ENCODE results near the gene LEMD1.
"Not testable (repeated sequence)": the region's sequence is repeated elsewhere in the genome, so short reads cannot be mapped to it uniquely, and the experiment has no call there.

LEMD1 gene

GRCh38 chr1:205376739-205377138 lies 45.1 kb downstream of the LEMD1 start:
- no peak for DNase-seq

GRCh38 chr1:205375835-205376545 lies 45.9 kb downstream of the LEMD1 start:
- peak; percentile 38 for DNase-seq

- no peak for DNase-seq
Measured at GRCh38 chr1:205374210-205375078, 47.4 kb downstream of the LEMD1 start.

GRCh38 chr1:205373798-205374175 lies 48.1 kb downstream of the LEMD1 start:
- no peak for DNase-seq

DNA sequence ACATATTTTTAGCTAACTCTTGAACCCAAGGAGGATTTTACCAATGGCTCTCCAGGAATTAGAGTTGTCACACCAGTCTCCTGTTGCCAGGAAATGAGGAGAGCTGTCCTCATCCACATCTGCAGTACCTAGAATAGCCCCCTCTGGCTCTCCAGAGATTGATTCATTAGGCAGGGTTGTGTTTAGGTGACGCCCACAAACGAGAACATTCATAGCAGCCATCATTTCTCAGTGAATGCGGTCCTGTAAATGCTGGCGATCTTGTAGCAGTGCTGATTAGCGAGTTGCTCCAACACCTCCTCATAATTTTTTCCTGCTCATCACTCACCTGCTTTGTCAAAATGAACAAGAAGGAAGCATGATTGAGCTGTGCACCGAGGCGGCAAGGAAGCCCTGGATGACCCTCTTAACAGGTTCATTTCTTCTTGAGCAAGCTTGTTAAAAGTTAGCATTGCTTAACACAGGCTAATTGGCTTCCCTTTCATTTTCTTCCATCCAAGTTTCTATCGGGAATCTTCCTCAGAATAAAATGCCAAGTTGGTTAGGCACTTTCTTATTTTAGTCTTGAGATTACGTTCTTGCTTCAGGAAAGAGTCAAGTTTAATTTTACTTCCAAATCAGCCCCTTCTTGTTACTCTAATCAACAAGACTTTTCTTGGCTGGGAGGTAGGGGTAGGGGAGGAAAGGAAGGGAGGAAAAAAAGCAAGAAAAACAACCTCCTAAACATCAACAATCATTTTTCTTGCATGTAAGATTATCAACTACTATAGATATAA lies 48.6 kb downstream of the LEMD1 start:
- no peak for DNase-seq

- no peak for DNase-seq
Measured at GRCh38 chr1:205371871-205372660, 49.8 kb downstream of the LEMD1 start.

DNA sequence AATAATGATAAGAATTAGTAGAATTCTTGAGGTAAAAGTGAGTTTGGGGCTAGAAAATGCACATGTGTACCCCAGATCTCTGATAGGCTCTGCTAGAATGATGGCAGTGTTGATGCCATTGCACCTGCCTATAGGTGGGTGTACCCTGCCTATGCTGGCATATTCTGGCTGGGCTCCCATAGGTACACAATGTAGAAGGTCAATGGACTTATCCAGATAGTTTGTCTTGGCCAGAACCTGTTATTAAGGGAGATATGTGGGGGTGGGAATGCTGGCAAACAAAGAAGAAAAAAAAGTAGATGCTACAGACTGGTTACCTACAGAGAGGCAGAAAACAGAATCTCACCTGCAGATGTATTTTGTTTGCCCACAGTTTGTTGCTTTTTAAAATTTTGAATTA lies 51.1 kb downstream of the LEMD1 start:
- DNase-seq, result no peak

DNA sequence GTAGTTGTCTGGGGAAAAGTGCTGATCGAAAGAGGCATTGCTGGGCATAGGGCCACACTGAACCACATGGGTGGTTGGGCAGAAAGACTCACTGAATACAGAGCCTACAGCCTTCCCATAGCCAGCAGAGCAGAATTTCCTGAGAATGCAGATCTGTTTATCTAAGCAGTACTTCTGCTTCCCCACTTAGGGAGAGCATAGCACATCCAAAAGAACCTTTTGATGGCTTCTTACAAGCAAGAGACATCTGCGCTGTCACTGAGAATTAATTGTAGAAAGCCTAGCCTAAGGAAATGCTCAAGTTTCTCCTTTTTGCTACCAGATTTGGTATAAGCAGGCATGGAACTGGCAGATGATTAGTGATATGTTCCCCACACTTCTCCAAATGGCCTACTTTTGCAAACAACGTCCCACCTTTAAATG lies 52.1 kb downstream of the LEMD1 start:
- DNase-seq, result no peak

DNA sequence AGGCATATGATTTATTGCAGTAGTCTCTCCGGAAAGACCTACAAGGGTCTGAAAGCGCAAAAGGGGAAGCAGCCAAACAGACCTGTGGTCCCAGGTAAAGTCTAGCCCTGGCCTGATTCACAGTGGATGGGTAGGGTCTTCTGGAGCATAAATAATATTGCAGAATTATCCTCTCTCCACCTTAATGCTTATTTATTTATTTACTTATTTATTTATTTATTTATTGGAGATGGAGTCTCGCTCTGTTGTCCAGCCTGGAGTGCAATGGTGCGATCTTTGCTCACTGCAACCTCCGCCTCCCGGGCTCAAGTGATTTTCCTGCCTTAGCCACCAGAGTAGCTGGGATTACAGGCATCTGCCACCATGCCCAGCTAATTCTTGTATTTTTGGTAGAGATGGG lies 53.4 kb downstream of the LEMD1 start:
- DNase-seq, result no peak

GRCh38 chr1:205365945-205366463 lies 55.9 kb downstream of the LEMD1 start:
- no peak for DNase-seq

DNA sequence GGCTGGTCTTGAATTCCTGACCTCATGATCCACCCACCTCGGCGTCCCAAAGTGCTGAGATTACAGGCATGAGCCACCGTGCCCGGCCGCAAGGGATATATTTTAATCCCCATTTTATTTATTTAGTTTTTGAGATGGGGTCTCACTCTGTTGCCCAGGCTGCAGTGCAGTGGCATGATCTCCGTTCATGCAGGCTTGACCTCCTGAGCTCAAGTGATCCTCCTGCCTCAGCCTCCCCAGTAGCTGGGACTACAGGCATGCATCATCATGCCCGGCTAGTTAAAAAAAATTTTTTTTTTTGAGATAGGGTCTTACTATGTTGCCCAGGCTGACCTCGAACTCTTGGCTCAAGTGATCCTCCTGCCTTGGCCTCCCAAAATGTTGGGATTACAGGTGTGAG lies 56.8 kb downstream of the LEMD1 start:
- not testable (repeated sequence) for DNase-seq

DNA sequence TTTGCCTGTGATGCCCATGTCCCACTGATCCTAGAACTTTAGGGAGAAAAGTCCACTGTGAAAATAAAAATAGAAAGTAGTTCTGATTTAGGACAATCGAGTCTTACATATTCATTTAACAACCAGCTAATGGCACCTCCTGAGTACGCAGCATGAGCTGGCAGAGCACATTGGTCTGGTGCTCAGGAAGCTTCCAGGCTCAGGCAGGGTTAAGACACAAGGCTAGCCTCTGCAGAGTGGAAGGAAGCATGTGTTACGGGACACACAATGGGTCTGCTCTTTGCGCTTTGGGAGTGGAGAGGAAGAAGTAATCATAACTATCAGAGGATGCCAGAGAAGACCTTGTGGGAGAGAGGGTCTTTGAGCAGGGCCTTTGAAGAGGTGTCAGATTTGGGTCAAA lies 61.0 kb downstream of the LEMD1 start:
- no peak for DNase-seq

GRCh38 chr1:205359771-205360565 lies 61.9 kb downstream of the LEMD1 start:
- no peak for DNase-seq

DNA sequence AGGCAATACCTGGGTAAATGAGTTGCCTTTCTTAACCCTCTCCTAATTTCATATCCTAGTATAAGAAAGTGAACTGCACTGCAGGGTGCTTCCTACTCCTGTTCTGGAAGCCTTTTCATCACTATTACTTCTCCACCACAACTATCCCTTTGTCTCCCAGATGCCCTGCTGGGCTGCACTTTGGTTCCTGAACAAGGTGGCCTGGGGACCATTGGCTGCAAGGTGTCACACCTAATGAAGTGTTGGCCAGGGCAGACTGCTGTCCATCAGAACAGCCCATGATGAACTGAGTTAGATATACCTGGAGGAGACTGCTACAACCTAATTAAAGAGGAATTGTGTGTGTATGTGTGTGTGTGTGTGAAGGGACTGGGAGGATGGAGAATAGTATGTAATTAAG lies 63.3 kb downstream of the LEMD1 start:
- DNase-seq, result no peak

GRCh38 chr1:205357567-205357966 lies 64.3 kb downstream of the LEMD1 start:
- no peak for DNase-seq

DNA sequence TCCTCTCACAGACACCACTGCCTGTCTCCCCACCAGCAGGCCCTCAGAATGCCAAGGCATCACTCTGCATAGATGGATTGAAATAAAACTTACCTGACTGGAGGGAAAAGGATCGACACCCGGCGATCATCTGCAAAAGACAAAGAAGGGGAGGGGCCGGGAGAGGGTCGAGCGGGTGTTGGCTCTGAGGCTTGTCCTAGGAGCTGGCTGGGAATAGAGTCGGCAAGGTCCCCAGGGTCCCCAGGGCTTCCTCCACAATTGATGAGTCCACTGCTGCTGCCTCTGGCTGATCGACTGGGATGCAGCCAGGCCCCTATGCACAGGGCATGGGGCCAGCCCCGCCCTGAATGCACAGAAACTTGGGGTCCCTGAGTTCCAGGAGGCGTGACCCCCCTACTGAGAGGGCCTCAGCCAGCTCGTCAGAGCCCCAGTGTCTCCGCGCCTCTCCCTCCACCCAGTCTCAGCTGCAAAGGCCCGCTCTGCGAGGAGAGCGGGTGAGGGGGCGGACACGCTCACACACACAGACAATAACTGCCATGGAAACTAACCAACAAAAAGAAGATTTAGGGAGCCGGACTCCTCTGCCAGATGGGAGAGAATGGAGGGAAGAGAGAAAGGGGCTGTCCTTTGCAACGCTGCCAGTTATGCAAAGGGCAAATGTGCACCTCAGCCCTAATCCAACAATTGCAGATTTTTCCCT lies 65.3 kb downstream of the LEMD1 start, which contains the start of gene KLHDC8A:
Gene KLHDC8A, minus strand, starts transcription at position 483 of the 700 bp plus-strand sequence. CDS start 13,318 bp downstream, outside the sequence.
- DNase-seq, result peak; percentile 67

- DNase-seq, result peak; percentile 17
Measured at GRCh38 chr1:205355075-205355453, 66.8 kb downstream of the LEMD1 start.

DNA sequence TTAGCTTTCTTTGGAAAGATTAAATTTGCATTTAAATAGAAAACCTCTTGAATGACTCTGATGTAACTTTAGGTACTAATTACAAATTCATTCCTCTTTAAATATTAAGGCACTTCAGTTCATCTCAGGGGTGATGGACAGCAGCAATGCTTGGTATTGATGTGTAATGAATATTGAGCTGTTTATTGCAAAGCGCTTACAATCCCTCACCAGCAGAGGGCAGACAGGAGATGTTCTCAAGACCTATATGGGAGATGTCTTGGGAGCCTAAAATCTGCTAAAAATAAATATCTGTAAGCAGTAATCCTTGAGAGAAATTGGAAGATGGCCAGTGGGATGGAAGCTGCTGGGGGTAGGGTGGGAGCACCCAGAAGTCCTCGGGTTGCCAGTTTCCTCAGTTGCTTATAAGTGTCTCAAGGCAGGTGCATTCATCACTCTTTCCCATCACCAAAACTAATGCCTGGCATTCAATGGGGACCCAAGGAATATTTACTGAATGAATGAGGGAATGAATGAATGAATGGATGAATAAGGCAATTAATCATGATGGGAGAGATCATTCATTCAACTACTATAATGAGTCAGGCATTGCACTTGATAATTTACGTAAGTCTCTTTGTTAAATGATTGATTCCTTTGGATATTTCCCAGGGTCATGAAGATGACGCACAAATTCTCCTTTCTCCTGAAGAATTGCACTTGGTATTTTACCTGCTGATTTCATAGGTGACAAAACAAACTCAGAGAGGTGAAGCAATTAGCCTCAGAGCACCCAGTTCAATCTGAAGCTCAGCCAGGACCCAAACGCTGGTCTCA lies 67.4 kb downstream of the LEMD1 start:
- peak; percentile 67 for DNase-seq

- DNase-seq, result no peak
Measured at GRCh38 chr1:205353612-205354011, 68.2 kb downstream of the LEMD1 start.

- DNase-seq, result no peak
Measured at GRCh38 chr1:205353191-205353590, 68.7 kb downstream of the LEMD1 start.

Data from NCI-H446 treated with DMSO at 0.1 percent for 48 hours (cell line).